Prostate gland (tissue), 2 donors: ENCODE measurements around the gene PCDHB11. TPM values are rescaled to one million over a fixed set of nuclear protein-coding genes. Genes with fewer than 3 reads are reported as not detected.
"Not testable (repeated sequence)": the region's sequence is repeated elsewhere in the genome, so short reads cannot be mapped to it uniquely, and the experiment has no call there.

Source experiments
- DNase-seq: peaks from one replicate; pipeline ENCODE4 v3.0.0-alpha.2; 2019; ENCODE audit warnings: low spot score
- H3K27ac ChIP-seq, 2 donors: fragments of 200-600 bp; sonication (generic); 2 replicates each; pipeline ENCODE4 v1.5.1; 2017 to 2019
- H3K27me3 ChIP-seq: fragments of 200-600 bp; sonication (generic); replicated peaks from 2 replicates; pipeline ENCODE4 v1.5.1; 2019; ENCODE audit not compliant: insufficient read depth
- H3K36me3 ChIP-seq, 2 donors: fragments of 200-600 bp; sonication (generic); 1 replicate in 1 of 2; 2 replicates in 1 of 2; pipeline versions ENCODE4 v1.5.1 to v1.8.1; 2017 to 2019
- H3K4me1 ChIP-seq: fragments of 200-600 bp; sonication (generic); replicated peaks from 2 replicates; pipeline ENCODE4 v1.5.1; 2019
- H3K4me3 ChIP-seq, 2 donors: fragments of 200-600 bp; sonication (generic); 2 replicates each; pipeline ENCODE4 v1.5.1; 2017 to 2019
- H3K9me3 ChIP-seq: fragments of 200-600 bp; sonication (generic); 2 replicates; pipeline ENCODE4 v1.5.1; 2017
- CTCF ChIP-seq, 4 experiments: fragments of 200-600 bp in 2 of 4; fragments of 450-650 bp in 2 of 4; sonication (generic) in 2 of 4; IDR thresholded peaks; 1 replicate in 3 of 4; 2 replicates in 1 of 4; pipeline ENCODE4 v1.5.1; 2016 to 2019; ENCODE audit warnings: antibody characterized with exemption in 4 of 4, mild to moderate bottlenecking in 2 of 4, moderate library complexity in 2 of 4
- POLR2A ChIP-seq: fragments of 450-650 bp; IDR thresholded peaks from one replicate; pipeline ENCODE4 v1.6.1; 2016; ENCODE audit warnings: antibody characterized with exemption, mild to moderate bottlenecking
- POLR2AphosphoS5 ChIP-seq: sonication (generic); formaldehyde crosslinking; IDR thresholded peaks from one replicate; pipeline ENCODE4 v1.6.1; 2017; ENCODE audit warnings: antibody characterized with exemption
- WGBS: methylation state at CpG from one replicate; pipeline ENCODE4 v1.1.5; 2018; 5-methylcytosine and 5-hydroxymethylcytosine counted together
- intact Hi-C: fragments of 100-400 bp; cut with DNase I; formaldehyde crosslinking; loops from one replicate; pipeline ENCODE4 v1.14.2; 2022
- total RNA-seq, 2 donors: library from RNA; depleted of rRNA; stranded (reverse); fragments of >200 nt; gene quantifications; one replicate each; pipeline ENCODE4 v1.1.0, GENCODE V29; 2016

Gene PCDHB11
- total RNA-seq, 2 donors from 2014 or later, result 0.41 to 2.6 TPM

- H3K4me3 ChIP-seq, DNase-seq, H3K9me3 ChIP-seq, H3K4me1 ChIP-seq, intact Hi-C loops, H3K27ac ChIP-seq, H3K27me3 ChIP-seq, H3K36me3 ChIP-seq: not testable (repeated sequence)
- 32% methylated on average over 32 of the region's 32 CpGs for WGBS
These were observed 19.6 kb upstream of the PCDHB11 start for GRCh38 chr5:141179876-141180275.

- WGBS, result 12% methylated on average over 1 of the region's 1 CpG
- H3K9me3 ChIP-seq, result peaks cover 3% of the 10 kb centered on the region
- H3K4me1 ChIP-seq, result no peaks in the 10 kb centered on the region
- TF ChIP-seq POLR2A (no peak), POLR2AphosphoS5 (no peak), CTCF (IDR thresholded peaks at IDR 0.05) (no peak)
- H3K27ac ChIP-seq, result no peak overlapping the region
- H3K36me3 ChIP-seq, result no peaks in the 10 kb centered on the region
- no peak overlapping the region for H3K4me3 ChIP-seq
- intact Hi-C loops, result no loop called here
- no peaks in the 10 kb centered on the region for H3K27me3 ChIP-seq
- DNase-seq, result no peak
These were observed 19.1 kb upstream of the PCDHB11 start for GRCh38 chr5:141180313-141180712.

- Histone ChIP-seq H3K27me3 (no peaks in the 10 kb centered on the region), H3K9me3 (peaks cover 3% of the 10 kb centered on the region), H3K4me1 (no peaks in the 10 kb centered on the region), H3K27ac (no peak within 1 kb of the TSS), H3K4me3 (no peak within 1 kb of the TSS), H3K36me3 (no peaks in the 10 kb centered on the region)
- no peak for TF ChIP-seq CTCF (IDR thresholded peaks at IDR 0.05)
- no peak for TF ChIP-seq POLR2A
- TF ChIP-seq POLR2AphosphoS5, result no peak
- 12% methylated on average over 13 of the region's 13 CpGs for WGBS
- DNase-seq, result no peak
- intact Hi-C loops, result no loop called here
These were observed 17.2 kb upstream of the PCDHB11 start, which contains the start of gene PCDHB16 for GRCh38 chr5:141182248-141182647. PCDHB16 (plus strand) TSS chr5:141182387; CDS start chr5:141182560, 173 bp downstream.

- H3K4me3 ChIP-seq, intact Hi-C loops, H3K27ac ChIP-seq, H3K27me3 ChIP-seq, DNase-seq, H3K36me3 ChIP-seq, H3K9me3 ChIP-seq, H3K4me1 ChIP-seq: not testable (repeated sequence)
- 26% methylated on average over 38 of the region's 69 CpGs for WGBS
These were observed 15.1 kb upstream of the PCDHB11 start for GRCh38 chr5:141184117-141184855.

- Histone ChIP-seq H3K27ac (no peak within 1 kb of the TSS), H3K4me3 (no peak within 1 kb of the TSS), H3K36me3 (no peaks in the 10 kb centered on the region), H3K9me3 (peaks cover 3% of the 10 kb centered on the region), H3K27me3 (no peaks in the 10 kb centered on the region), H3K4me1 (no peaks in the 10 kb centered on the region)
- 13% methylated on average over 9 of the region's 9 CpGs for WGBS
- TF ChIP-seq POLR2AphosphoS5 (no peak), CTCF (IDR thresholded peaks at IDR 0.05) (no peak), POLR2A (no peak)
- intact Hi-C loops, result no loop called here
- DNase-seq, result no peak
These were observed 12.4 kb upstream of the PCDHB11 start, which contains the start of gene PCDHB9 for GRCh38 chr5:141186897-141187512. PCDHB9 (plus strand) TSS chr5:141187161; CDS start chr5:141187319, 158 bp downstream.

- DNase-seq, H3K27ac ChIP-seq, H3K4me1 ChIP-seq, H3K9me3 ChIP-seq, H3K4me3 ChIP-seq, H3K36me3 ChIP-seq, intact Hi-C loops, H3K27me3 ChIP-seq: not testable (repeated sequence)
- 16% methylated on average over 4 of the region's 37 CpGs for WGBS
These were observed 10.7 kb upstream of the PCDHB11 start for GRCh38 chr5:141188682-141189081.

- H3K36me3 ChIP-seq, intact Hi-C loops, H3K9me3 ChIP-seq, H3K27me3 ChIP-seq, H3K27ac ChIP-seq, H3K4me1 ChIP-seq, H3K4me3 ChIP-seq, DNase-seq: not testable (repeated sequence)
- 30% methylated on average over 24 of the region's 35 CpGs for WGBS
These were observed 10.3 kb upstream of the PCDHB11 start for GRCh38 chr5:141189131-141189530.
